K562 (cell line): ENCODE data around the gene CERS6. TPM values are rescaled to one million over a fixed set of nuclear protein-coding genes. Genes with fewer than 3 reads are reported as not detected.

ENCODE experiments used
- ARID2 ChIP-seq: fragments of 450-650 bp; IDR thresholded peaks from 2 replicates; pipeline ENCODE4 v1.6.1; 2017; ENCODE audit warnings: antibody characterized with exemption, mild to moderate bottlenecking
- CREM ChIP-seq: IDR thresholded peaks from 2 replicates; pipeline ENCODE4 v1.6.1; 2014; ENCODE audit warnings: antibody characterized with exemption, low read depth
- ESRRB ChIP-seq: fragments of 250-450 bp; sonication (Bioruptor Pico); IDR thresholded peaks from 2 replicates; pipeline ENCODE4 v1.5.0; 2020; ENCODE audit warnings: mild to moderate bottlenecking, moderate library complexity, borderline replicate concordance
- HDAC8 ChIP-seq: fragments of 450-650 bp; IDR thresholded peaks from 2 replicates; pipeline ENCODE4 v1.6.1; 2016; ENCODE audit warnings: mild to moderate bottlenecking, missing genetic modification characterization, moderate library complexity, missing compliant biosample characterization
- HMG20B ChIP-seq: fragments of 250-450 bp; sonication (Bioruptor Pico); IDR thresholded peaks from 2 replicates; pipeline ENCODE4 v1.5.0; 2021; ENCODE audit warnings: mild to moderate bottlenecking
- HNRNPLL ChIP-seq: fragments of 200-400 bp; formaldehyde crosslinking; IDR thresholded peaks from 2 replicates; pipeline ENCODE4 v1.6.1; 2017; ENCODE audit warnings: low read length, low read depth, mild to moderate bottlenecking; ENCODE audit not compliant: poor library complexity, severe bottlenecking
- MAZ ChIP-seq, 2 experiments: fragments of 450-650 bp in 1 of 2; sonication (generic) in 1 of 2; formaldehyde crosslinking; IDR thresholded peaks in 1 of 2; conservative IDR thresholded peaks in 1 of 2; 2 replicates each; pipeline versions ENCODE4 v1.4.0 to v1.5.0; 2020; ENCODE audit warnings: mild to moderate bottlenecking in 1 of 2, missing genetic modification reagents in 1 of 2
- MEF2D ChIP-seq: conservative IDR thresholded peaks from 2 replicates; pipeline ENCODE4 v1.6.1; 2016; ENCODE audit warnings: low read depth, missing genetic modification characterization, missing compliant biosample characterization
- NBN ChIP-seq: fragments of 450-650 bp; IDR thresholded peaks from 2 replicates; pipeline ENCODE4 v1.6.1; 2016; ENCODE audit warnings: low read depth, mild to moderate bottlenecking
- PHF20 ChIP-seq: fragments of 450-650 bp; IDR thresholded peaks from 2 replicates; pipeline ENCODE4 v1.6.1; 2018; ENCODE audit not compliant: partially characterized antibody
- PTBP1 ChIP-seq: fragments of 200-400 bp; formaldehyde crosslinking; IDR thresholded peaks from 2 replicates; pipeline ENCODE4 v1.6.1; 2017; ENCODE audit warnings: low read depth, low read length
- RB1 ChIP-seq: fragments of 450-650 bp; IDR thresholded peaks from 2 replicates; pipeline ENCODE4 v1.6.1; 2017; ENCODE audit warnings: low read depth, mild to moderate bottlenecking
- SRF ChIP-seq, 2 experiments: fragments of 250-450, 450-650 bp in 1 of 2; sonication (Bioruptor Pico) in 1 of 2; sonication (generic) in 1 of 2; formaldehyde crosslinking; IDR thresholded peaks; 2 replicates each; pipeline versions ENCODE4 v1.5.0 to v1.5.1; 2020 to 2022; ENCODE audit warnings: mild to moderate bottlenecking in 1 of 2, missing genetic modification reagents in 1 of 2
- SRSF3 ChIP-seq: fragments of 200-400 bp; formaldehyde crosslinking; IDR thresholded peaks from 2 replicates; pipeline ENCODE4 v1.6.1; 2016; ENCODE audit warnings: mild to moderate bottlenecking, low read length, moderate library complexity; ENCODE audit not compliant: insufficient read depth
- STAT5B ChIP-seq: fragments of 250-450 bp; sonication (Bioruptor Pico); IDR thresholded peaks from 2 replicates; pipeline ENCODE4 v1.8.0; 2021; ENCODE audit warnings: mild to moderate bottlenecking, inconsistent platforms
- TFE3 ChIP-seq: fragments of 450-650 bp; formaldehyde crosslinking; IDR thresholded peaks from 2 replicates; pipeline ENCODE4 v1.4.0; 2020; ENCODE audit warnings: mild to moderate bottlenecking, mixed read lengths
- ZBTB26 ChIP-seq: fragments of 450-650 bp; formaldehyde crosslinking; IDR thresholded peaks from 2 replicates; pipeline ENCODE4 v1.4.0; 2022; ENCODE audit warnings: missing genetic modification characterization
- ZBTB49 ChIP-seq: sonication (generic); formaldehyde crosslinking; IDR thresholded peaks from 2 replicates; pipeline ENCODE4 v1.8.0; 2022; ENCODE audit warnings: missing genetic modification reagents, mild to moderate bottlenecking, borderline replicate concordance
- ZKSCAN3 ChIP-seq: fragments of 250-450 bp; sonication (Bioruptor Pico); IDR thresholded peaks from 2 replicates; pipeline ENCODE4 v1.4.0; 2020
- ZNF124 ChIP-seq: sonication (generic); formaldehyde crosslinking; IDR thresholded peaks from 2 replicates; pipeline ENCODE4 v1.8.1; 2022; ENCODE audit warnings: missing genetic modification reagents
- ZNF212 ChIP-seq: fragments of 450-650 bp; formaldehyde crosslinking; IDR thresholded peaks from 2 replicates; pipeline ENCODE4 v1.4.0; 2020; ENCODE audit warnings: mild to moderate bottlenecking
- ZNF217 ChIP-seq: sonication (generic); formaldehyde crosslinking; IDR thresholded peaks from 2 replicates; pipeline ENCODE4 v1.8.0; 2022; ENCODE audit warnings: mild to moderate bottlenecking, missing genetic modification reagents
- ZNF232 ChIP-seq: sonication (generic); formaldehyde crosslinking; IDR thresholded peaks from 2 replicates; pipeline ENCODE4 v1.8.0; 2022; ENCODE audit warnings: mild to moderate bottlenecking, missing genetic modification reagents
- polyA plus RNA-seq, 8 experiments: library from polyadenylated mRNA; depleted of rRNA in 4 of 8; stranded (reverse) in 5 of 8; unstranded in 3 of 8; fragments of >200 nt; fragmentation: Nextera tagmentation in 2 of 8; fragmentation: Illumina TruSeq in 1 of 8; extraction: Ambion mirVana in 2 of 8; extraction: Trizol in 1 of 8; gene quantifications; 2 replicates each; pipeline versions ENCODE4 v1.2.1 to v1.2.3, GENCODE V29; 2011 to 2014; ENCODE audit warnings: inconsistent platforms in 1 of 8, missing spikeins in 1 of 8
- total RNA-seq, 7 experiments: library from RNA; depleted of rRNA in 6 of 7; stranded (reverse); fragments of >200 nt in 6 of 7; fragmentation: Illumina TruSeq in 2 of 7; extraction: Trizol in 2 of 7; gene quantifications; 2 replicates each; pipeline versions ENCODE4 v1.2.1 to v1.2.3, GENCODE V29; 2011 to 2021; ENCODE audit warnings: low replicate concordance in 1 of 7

The CERS6 gene
- total and polyA plus RNA-seq, 9 of the 15 experiments (the other 6 are each of a cell fraction or from before 2014, with no cell fraction given), result 1.6 to 13.6 (median 11.4) TPM

GRCh38 chr2:168685600-168686451 is 229.8 kb downstream of the CERS6 start (continued):
- TF ChIP-seq SRF (CRISPR knock-in tag; IDR thresholded peaks at IDR 0.05), result peak in 1 of 2 experiments; percentile 24; a peak in 1 of 4 replicates
- no peak for TF ChIP-seq HDAC8 (tag)
- TF ChIP-seq HNRNPLL, result peak; percentile 80
- TF ChIP-seq STAT5B (CRISPR knock-in tag), result no peak
- no peak for TF ChIP-seq RB1
- no peak for TF ChIP-seq ZNF217 (CRISPR knock-in tag)
- no peak for TF ChIP-seq TFE3 (CRISPR knock-in tag)
- no peak for TF ChIP-seq ZNF124 (CRISPR knock-in tag)
- TF ChIP-seq ZNF212 (CRISPR knock-in tag), result no peak
- TF ChIP-seq ZKSCAN3, result no peak
- TF ChIP-seq HMG20B (CRISPR knock-in tag), result no peak
- TF ChIP-seq MAZ (CRISPR knock-in tag; conservative IDR thresholded peaks at IDR 0.05 in 1 of 2, IDR thresholded peaks at IDR 0.05 in 1 of 2), result peak in 1 of 2 experiments; percentile 52; a peak in 1 of 4 replicates
- TF ChIP-seq ZBTB26 (CRISPR knock-in tag), result no peak
- no peak for TF ChIP-seq PTBP1
- no peak for TF ChIP-seq ZBTB49 (CRISPR knock-in tag)
- no peak for TF ChIP-seq ARID2
- TF ChIP-seq ZNF232, result peak; percentile 11; the same call in 1 of the 2 replicates
- peak; percentile 93 for TF ChIP-seq NBN
- no peak for TF ChIP-seq ESRRB (CRISPR knock-in tag)
- no peak for TF ChIP-seq PHF20
- TF ChIP-seq SRSF3, result no peak
- no peak for TF ChIP-seq MEF2D (tag)
- peak; percentile 66 for TF ChIP-seq CREM
